Activated naive CD4-positive, alpha-beta T cell treated with anti-CD3 and anti-CD28 coated beads, Interleukin-2, amount 10 ng/mL, durations not matched to agents 7 days and 5 days (primary cell): ENCODE data around the gene RBMXL2.

Source experiments
- CTCF ChIA-PET: fragments of 350-600 bp; sonication (Branson Sonifier 250); formaldehyde crosslinking; loops from one replicate; lab custom pipeline; 2021; ENCODE audit warnings: antibody characterized with exemption; lab: Charles Lee
- DNase-seq: peaks from one replicate; pipeline ENCODE4 v3.0.0-alpha.2; 2020
- H3K27ac Mint-ChIP-seq: one replicate; pipeline ENCODE4 v1.8.0; 2021; ENCODE audit warnings: mild to moderate bottlenecking, moderate library complexity, mixed read lengths
- H3K27me3 Mint-ChIP-seq: one replicate; pipeline ENCODE4 v1.8.0; 2021; ENCODE audit warnings: mild to moderate bottlenecking, mixed read lengths
- H3K36me3 Mint-ChIP-seq: one replicate; pipeline ENCODE4 v1.8.0; 2021; ENCODE audit warnings: mixed read lengths
- H3K4me1 Mint-ChIP-seq: one replicate; pipeline ENCODE4 v1.8.0; 2021; ENCODE audit warnings: mixed read lengths
- H3K4me3 Mint-ChIP-seq: one replicate; pipeline ENCODE4 v1.8.0; 2021; ENCODE audit warnings: mild to moderate bottlenecking, moderate library complexity, mixed read lengths
- H3K9me3 Mint-ChIP-seq: one replicate; pipeline ENCODE4 v1.8.0; 2021; ENCODE audit warnings: mixed read lengths

The RBMXL2 gene

GRCh38 chr11:7088921-7089320 lies at the start of gene RBMXL2:
Gene RBMXL2, plus strand, starts transcription at chr11:7088998. Its CDS starts 123 bp downstream, at chr11:7089121.
- Mint-ChIP-seq H3K27ac (no peak within 1 kb of the TSS), H3K4me1 (no peaks in the 10 kb centered on the region), H3K36me3 (no peaks in the 10 kb centered on the region), H3K9me3 (no peaks in the 10 kb centered on the region), H3K4me3 (no peak within 1 kb of the TSS), H3K27me3 (peaks cover 9% of the 10 kb centered on the region)
- CTCF ChIA-PET, result no interaction called here
- no peak for DNase-seq

- Mint-ChIP-seq H3K27ac (no peak overlapping the region), H3K4me3 (no peak overlapping the region), H3K27me3 (no peaks in the 10 kb centered on the region), H3K36me3 (no peaks in the 10 kb centered on the region), H3K4me1 (no peaks in the 10 kb centered on the region), H3K9me3 (no peaks in the 10 kb centered on the region)
- CTCF ChIA-PET, result interaction anchor here (0.7 kb wide), 1 partner anchor 910 kb away, joined by 3 read pairs; no protein-coding TSS in a partner anchor
- DNase-seq, result no peak
Observed at GRCh38 chr11:7046474-7047175, 42.2 kb upstream of the RBMXL2 start.

GRCh38 chr11:7050191-7050590 lies 38.6 kb upstream of the RBMXL2 start:
- Mint-ChIP-seq H3K27me3 (no peaks in the 10 kb centered on the region), H3K9me3 (no peaks in the 10 kb centered on the region), H3K4me3 (no peak overlapping the region), H3K27ac (no peak overlapping the region), H3K36me3 (no peaks in the 10 kb centered on the region), H3K4me1 (no peaks in the 10 kb centered on the region)
- CTCF ChIA-PET, result no interaction called here
- no peak for DNase-seq

GRCh38 chr11:7056828-7057513 lies 31.8 kb upstream of the RBMXL2 start:
- Mint-ChIP-seq H3K36me3 (no peaks in the 10 kb centered on the region), H3K9me3 (no peaks in the 10 kb centered on the region), H3K4me1 (no peaks in the 10 kb centered on the region), H3K27ac (no peak overlapping the region), H3K4me3 (no peak overlapping the region), H3K27me3 (no peaks in the 10 kb centered on the region)
- no peak for DNase-seq
- CTCF ChIA-PET, result no interaction called here

GRCh38 chr11:7057641-7058040 lies 31.2 kb upstream of the RBMXL2 start:
- Mint-ChIP-seq H3K9me3 (no peaks in the 10 kb centered on the region), H3K27ac (no peak overlapping the region), H3K27me3 (no peaks in the 10 kb centered on the region), H3K4me3 (no peak overlapping the region), H3K4me1 (no peaks in the 10 kb centered on the region), H3K36me3 (no peaks in the 10 kb centered on the region)
- CTCF ChIA-PET, result no interaction called here
- no peak for DNase-seq

GRCh38 chr11:7060868-7061267 lies 27.9 kb upstream of the RBMXL2 start:
- CTCF ChIA-PET, result no interaction called here
- Mint-ChIP-seq H3K9me3 (no peaks in the 10 kb centered on the region), H3K36me3 (no peaks in the 10 kb centered on the region), H3K27ac (no peak overlapping the region), H3K27me3 (no peaks in the 10 kb centered on the region), H3K4me1 (no peaks in the 10 kb centered on the region), H3K4me3 (no peak overlapping the region)
- DNase-seq, result no peak

- no peak for DNase-seq
- H3K4me3 Mint-ChIP-seq, result no peak overlapping the region
- H3K27me3 Mint-ChIP-seq, result no peaks in the 10 kb centered on the region
- H3K4me1 Mint-ChIP-seq, result no peaks in the 10 kb centered on the region
- H3K27ac Mint-ChIP-seq, result no peak overlapping the region
- no peaks in the 10 kb centered on the region for H3K36me3 Mint-ChIP-seq
- H3K9me3 Mint-ChIP-seq, result no peaks in the 10 kb centered on the region
- CTCF ChIA-PET, result no interaction called here
Observed at GRCh38 chr11:7062534-7062933, 26.3 kb upstream of the RBMXL2 start.

- Mint-ChIP-seq H3K36me3 (no peaks in the 10 kb centered on the region), H3K27ac (no peak overlapping the region), H3K4me1 (no peaks in the 10 kb centered on the region), H3K27me3 (no peaks in the 10 kb centered on the region), H3K9me3 (no peaks in the 10 kb centered on the region), H3K4me3 (no peak overlapping the region)
- DNase-seq, result no peak
- CTCF ChIA-PET, result no interaction called here
Observed at GRCh38 chr11:7072401-7073028, 16.3 kb upstream of the RBMXL2 start.

- Mint-ChIP-seq H3K36me3 (no peaks in the 10 kb centered on the region), H3K27ac (no peak overlapping the region), H3K9me3 (no peaks in the 10 kb centered on the region), H3K4me3 (no peak overlapping the region), H3K4me1 (no peaks in the 10 kb centered on the region), H3K27me3 (no peaks in the 10 kb centered on the region)
- no peak for DNase-seq
- CTCF ChIA-PET, result no interaction called here
Observed at GRCh38 chr11:7077101-7077500, 11.7 kb upstream of the RBMXL2 start.

- Mint-ChIP-seq H3K9me3 (no peaks in the 10 kb centered on the region), H3K4me1 (no peaks in the 10 kb centered on the region), H3K27ac (no peak overlapping the region), H3K36me3 (no peaks in the 10 kb centered on the region), H3K4me3 (no peak overlapping the region), H3K27me3 (no peaks in the 10 kb centered on the region)
- DNase-seq, result no peak
- CTCF ChIA-PET, result no interaction called here
Observed at GRCh38 chr11:7079545-7080135, 9.2 kb upstream of the RBMXL2 start.

- Mint-ChIP-seq H3K36me3 (no peaks in the 10 kb centered on the region), H3K4me1 (no peaks in the 10 kb centered on the region), H3K27ac (no peak overlapping the region), H3K27me3 (no peaks in the 10 kb centered on the region), H3K9me3 (no peaks in the 10 kb centered on the region), H3K4me3 (no peak overlapping the region)
- DNase-seq, result no peak
- CTCF ChIA-PET, result no interaction called here
Observed at GRCh38 chr11:7080900-7081299, 7.9 kb upstream of the RBMXL2 start.

GRCh38 chr11:7081441-7081840 lies 7.4 kb upstream of the RBMXL2 start:
- no peaks in the 10 kb centered on the region for H3K9me3 Mint-ChIP-seq
- no peaks in the 10 kb centered on the region for H3K36me3 Mint-ChIP-seq
- no peak overlapping the region for H3K27ac Mint-ChIP-seq
- H3K4me1 Mint-ChIP-seq, result no peaks in the 10 kb centered on the region
- no peak for DNase-seq
- no peaks in the 10 kb centered on the region for H3K27me3 Mint-ChIP-seq
- CTCF ChIA-PET, result no interaction called here
- no peak overlapping the region for H3K4me3 Mint-ChIP-seq

- H3K27ac Mint-ChIP-seq, result no peak overlapping the region
Observed at GRCh38 chr11:7089328-7090251, 792 bp downstream of the RBMXL2 start.

More at GRCh38 chr11:7089328-7090251, 792 bp downstream of the RBMXL2 start:
- peaks cover 9% of the 10 kb centered on the region for H3K27me3 Mint-ChIP-seq
- no peaks in the 10 kb centered on the region for H3K36me3 Mint-ChIP-seq
- CTCF ChIA-PET, result no interaction called here
- DNase-seq, result no peak
- H3K4me3 Mint-ChIP-seq, result no peak overlapping the region
- no peaks in the 10 kb centered on the region for H3K4me1 Mint-ChIP-seq
- H3K9me3 Mint-ChIP-seq, result no peaks in the 10 kb centered on the region
